Measurements from ENCODE around the gene TAOK3. TPM values are rescaled to one million over a fixed set of nuclear protein-coding genes. Genes with fewer than 3 reads are reported as not detected.

Gene TAOK3
- total RNA-seq, 1 donor from 2014 or later: 14.7 TPM

DNA sequence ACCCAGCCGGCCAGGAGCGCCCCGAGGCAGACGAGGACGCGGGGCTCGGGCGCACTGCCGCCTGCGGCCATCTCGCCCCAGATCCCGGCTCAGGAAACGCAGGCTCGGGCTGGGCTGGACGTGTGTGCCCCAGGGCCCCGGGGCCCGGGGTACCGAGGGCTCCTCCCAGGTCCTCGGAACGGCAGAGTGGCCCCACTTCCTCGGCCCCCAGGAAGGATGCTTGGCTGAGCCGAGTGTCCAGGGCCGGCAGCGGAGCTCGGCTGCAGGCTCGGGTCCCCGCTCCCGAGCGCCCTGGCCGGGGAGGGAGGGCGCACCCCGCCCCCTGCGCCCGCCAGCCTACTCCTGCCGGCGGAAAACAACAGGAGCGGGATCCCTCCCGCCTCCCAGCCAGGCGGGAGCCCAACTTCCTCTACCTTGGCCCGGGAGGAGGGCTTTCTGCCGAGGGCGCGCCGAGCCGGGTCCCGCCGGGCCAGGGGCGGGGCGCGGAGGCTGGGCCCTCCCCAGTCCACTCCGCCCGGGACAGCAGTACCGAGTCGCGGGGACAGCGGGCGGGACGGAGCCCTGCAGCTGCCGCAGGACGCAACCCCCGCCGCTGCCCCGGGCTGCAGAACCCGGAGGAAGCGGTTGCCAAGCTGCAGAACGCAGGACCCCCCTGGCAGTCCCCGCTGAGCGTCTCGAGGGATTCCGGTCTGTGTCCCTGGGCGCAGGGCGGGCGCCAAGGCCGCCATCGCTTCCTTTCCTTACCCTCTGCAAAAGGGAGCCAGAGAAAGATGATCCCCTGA is 268.9 kb downstream of the TAOK3 start, which contains the start of gene VSIG10:
Gene VSIG10, minus strand, starts transcription at position 411 of the 782 bp plus-strand sequence. Its CDS starts 340 bp downstream, at position 71.
- peak within 1 kb of the TSS; percentile 88 for H3K4me3 Mint-ChIP-seq (ENCODE audit: low read depth)
- TF ChIP-seq, protein P1, sequence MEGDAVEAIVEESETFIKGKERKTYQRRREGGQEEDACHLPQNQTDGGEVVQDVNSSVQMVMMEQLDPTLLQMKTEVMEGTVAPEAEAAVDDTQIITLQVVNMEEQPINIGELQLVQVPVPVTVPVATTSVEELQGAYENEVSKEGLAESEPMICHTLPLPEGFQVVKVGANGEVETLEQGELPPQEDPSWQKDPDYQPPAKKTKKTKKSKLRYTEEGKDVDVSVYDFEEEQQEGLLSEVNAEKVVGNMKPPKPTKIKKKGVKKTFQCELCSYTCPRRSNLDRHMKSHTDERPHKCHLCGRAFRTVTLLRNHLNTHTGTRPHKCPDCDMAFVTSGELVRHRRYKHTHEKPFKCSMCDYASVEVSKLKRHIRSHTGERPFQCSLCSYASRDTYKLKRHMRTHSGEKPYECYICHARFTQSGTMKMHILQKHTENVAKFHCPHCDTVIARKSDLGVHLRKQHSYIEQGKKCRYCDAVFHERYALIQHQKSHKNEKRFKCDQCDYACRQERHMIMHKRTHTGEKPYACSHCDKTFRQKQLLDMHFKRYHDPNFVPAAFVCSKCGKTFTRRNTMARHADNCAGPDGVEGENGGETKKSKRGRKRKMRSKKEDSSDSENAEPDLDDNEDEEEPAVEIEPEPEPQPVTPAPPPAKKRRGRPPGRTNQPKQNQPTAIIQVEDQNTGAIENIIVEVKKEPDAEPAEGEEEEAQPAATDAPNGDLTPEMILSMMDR (IDR thresholded peaks at IDR 0.05; ENCODE audit: unreplicated experiment): peak; percentile 4
- peak; percentile 58 for DNase-seq (ENCODE audit: low spot score, unreplicated experiment)
- H3K27me3 Mint-ChIP-seq: no peaks in the 10 kb centered on the region
- H3K27ac Mint-ChIP-seq: peak within 1 kb of the TSS; percentile 90
- peaks cover 12% of the 10 kb centered on the region for H3K4me1 Mint-ChIP-seq (ENCODE audit: low read depth)
- no peaks in the 10 kb centered on the region for H3K9me3 Mint-ChIP-seq (ENCODE audit: low read depth)
- H3K36me3 Mint-ChIP-seq (ENCODE audit: insufficient read depth): no peaks in the 10 kb centered on the region

DNA sequence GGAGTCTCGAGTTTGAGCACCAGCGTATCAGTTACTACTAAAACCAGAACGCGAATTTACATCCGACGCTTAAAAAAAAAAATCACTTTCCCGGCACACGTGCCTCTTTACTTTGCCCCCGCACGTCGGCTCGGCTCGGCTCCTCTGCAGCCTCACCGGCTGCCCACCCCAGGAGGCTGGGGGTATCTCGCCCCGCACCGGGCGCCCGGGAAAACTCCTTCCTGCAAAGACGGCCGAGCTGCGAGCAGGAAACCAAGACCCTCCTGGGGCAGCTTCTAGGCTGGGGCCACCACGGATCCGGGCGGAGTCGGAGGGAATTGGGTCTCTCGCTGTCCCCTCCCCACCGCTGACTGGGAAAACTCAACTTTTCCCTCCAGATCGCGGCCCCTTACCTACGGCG is 269.5 kb downstream of the TAOK3 start:
- peak; percentile 37 for DNase-seq (ENCODE audit: low spot score, unreplicated experiment)
- Mint-ChIP-seq H3K4me3 (ENCODE audit: low read depth) (peak overlapping the region; percentile 88), H3K4me1 (ENCODE audit: low read depth) (peaks cover 16% of the 10 kb centered on the region), H3K9me3 (ENCODE audit: low read depth) (no peaks in the 10 kb centered on the region), H3K27ac (peak overlapping the region; percentile 90), H3K27me3 (no peaks in the 10 kb centered on the region), H3K36me3 (ENCODE audit: insufficient read depth) (no peaks in the 10 kb centered on the region)
- TF ChIP-seq, protein P1 (IDR thresholded peaks at IDR 0.05; ENCODE audit: unreplicated experiment): no peak

DNA sequence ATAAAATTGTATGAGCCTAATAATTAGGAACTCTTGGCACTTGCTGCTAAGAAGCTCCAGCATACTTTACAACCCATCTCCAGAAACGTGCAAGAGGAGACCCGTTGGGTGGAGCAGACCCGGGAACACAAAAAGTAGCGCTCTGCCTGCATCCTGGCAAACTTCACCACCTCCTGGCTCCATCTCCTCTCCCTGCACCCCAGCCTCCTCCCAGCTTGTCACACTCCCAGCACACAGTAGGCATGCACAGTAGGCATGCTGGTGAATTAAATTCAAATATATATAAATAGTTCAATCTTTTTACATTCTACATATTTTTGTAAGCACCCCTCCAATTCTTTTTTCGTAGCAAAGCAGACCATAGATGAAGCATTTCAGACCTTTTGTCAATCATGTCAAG is 270.1 kb downstream of the TAOK3 start:
- no peak for DNase-seq (ENCODE audit: low spot score, unreplicated experiment)
- peak overlapping the region; percentile 90 for H3K27ac Mint-ChIP-seq
- H3K36me3 Mint-ChIP-seq (ENCODE audit: insufficient read depth): no peaks in the 10 kb centered on the region
- peaks cover 16% of the 10 kb centered on the region for H3K4me1 Mint-ChIP-seq (ENCODE audit: low read depth)
- no peaks in the 10 kb centered on the region for H3K27me3 Mint-ChIP-seq
- H3K9me3 Mint-ChIP-seq (ENCODE audit: low read depth): no peaks in the 10 kb centered on the region
- TF ChIP-seq, protein P1 (IDR thresholded peaks at IDR 0.05; ENCODE audit: unreplicated experiment): no peak
- peak overlapping the region; percentile 88 for H3K4me3 Mint-ChIP-seq (ENCODE audit: low read depth)

DNA sequence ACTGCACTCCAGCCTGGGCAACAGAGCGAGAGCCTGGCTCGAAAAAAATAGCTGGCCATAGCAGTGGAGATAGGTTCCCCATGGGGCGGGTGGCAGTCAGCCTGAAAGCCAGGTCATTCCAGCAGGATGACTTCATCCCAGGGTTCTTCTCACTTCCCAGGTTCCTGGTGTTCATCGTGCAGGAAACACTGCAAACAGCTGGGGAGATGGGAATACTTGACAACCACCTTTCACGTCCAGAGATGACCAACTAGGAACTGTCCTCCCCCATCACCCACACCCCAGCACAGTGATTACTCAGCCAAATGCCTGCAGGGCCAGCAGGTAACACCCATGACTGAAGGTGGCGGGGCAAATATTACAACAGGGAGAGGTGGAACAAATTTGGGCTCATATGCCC is 270.6 kb downstream of the TAOK3 start:
- Mint-ChIP-seq H3K4me3 (ENCODE audit: low read depth) (peak overlapping the region; percentile 40), H3K9me3 (ENCODE audit: low read depth) (no peaks in the 10 kb centered on the region), H3K4me1 (ENCODE audit: low read depth) (peaks cover 14% of the 10 kb centered on the region), H3K36me3 (ENCODE audit: insufficient read depth) (no peaks in the 10 kb centered on the region), H3K27ac (peak overlapping the region; percentile 27), H3K27me3 (no peaks in the 10 kb centered on the region)
- no peak for DNase-seq (ENCODE audit: low spot score, unreplicated experiment)
- TF ChIP-seq, protein P1 (IDR thresholded peaks at IDR 0.05; ENCODE audit: unreplicated experiment): no peak

DNA sequence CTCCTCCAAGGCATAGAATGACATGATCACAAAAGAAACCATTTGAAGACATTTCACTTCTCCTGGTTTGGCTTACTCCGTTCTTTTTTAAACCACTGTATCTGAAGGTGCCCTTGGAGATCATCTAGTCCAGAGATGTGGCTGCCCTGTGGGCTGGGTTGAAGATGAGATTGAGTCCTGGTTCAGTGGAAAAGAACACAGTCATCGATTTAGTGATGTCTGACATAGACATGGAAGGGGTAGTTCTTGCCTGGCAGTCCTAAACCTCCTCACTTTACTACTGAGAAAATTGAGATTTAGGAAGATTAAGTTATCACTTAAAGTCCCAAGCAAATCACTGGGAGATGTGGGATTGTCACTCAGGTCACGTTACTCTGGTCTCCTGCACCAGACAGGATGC is 271.7 kb downstream of the TAOK3 start:
- H3K27me3 Mint-ChIP-seq: no peaks in the 10 kb centered on the region
- no peaks in the 10 kb centered on the region for H3K9me3 Mint-ChIP-seq (ENCODE audit: low read depth)
- H3K4me3 Mint-ChIP-seq (ENCODE audit: low read depth): no peak overlapping the region
- TF ChIP-seq, protein P1 (IDR thresholded peaks at IDR 0.05; ENCODE audit: unreplicated experiment): no peak
- H3K4me1 Mint-ChIP-seq (ENCODE audit: low read depth): peaks cover 10% of the 10 kb centered on the region
- no peak overlapping the region for H3K27ac Mint-ChIP-seq
- H3K36me3 Mint-ChIP-seq (ENCODE audit: insufficient read depth): no peaks in the 10 kb centered on the region
- no peak for DNase-seq (ENCODE audit: low spot score, unreplicated experiment)

Other genes with a start within 250 kb of the TAOK3 start
- 216 and 224 TPM in 2 replicates for gene PEBP1, start 236.8 kb downstream of the TAOK3 start, total RNA-seq
- gene SUDS3, start 3.6 kb upstream of the TAOK3 start, total RNA-seq: 57.8 and 62.2 TPM in 2 replicates